Measurements from ENCODE around the gene IL1R1.

The IL1R1 gene

DNA sequence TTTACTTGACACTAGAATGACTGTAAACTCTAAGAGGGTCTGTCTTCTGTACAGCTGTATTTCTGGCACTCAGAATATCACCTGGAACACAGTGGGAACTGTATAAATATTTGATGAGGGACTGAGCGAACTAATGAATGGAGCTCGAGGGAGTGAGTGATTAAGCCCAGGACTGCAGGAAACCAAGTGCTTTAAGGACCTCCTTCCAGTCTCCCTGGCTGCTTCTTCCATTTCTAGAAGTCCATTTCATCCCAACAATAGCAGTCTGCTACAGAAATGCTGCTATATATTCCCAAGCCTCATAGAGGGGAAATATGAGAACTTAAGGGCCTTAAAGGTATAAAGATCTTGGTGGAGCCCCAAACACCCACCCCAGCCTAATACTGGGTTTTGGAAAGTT is 41.5 kb downstream of the IL1R1 start:
- H3K36me3 Mint-ChIP-seq (ENCODE audit: low read depth): peaks cover 3% of the 10 kb centered on the region
- no peak overlapping the region for H3K27ac Mint-ChIP-seq
- ATAC-seq (no peak), DNase-seq (no peak)
- peaks cover 37% of the 10 kb centered on the region for H3K27me3 Mint-ChIP-seq
- peaks cover 7% of the 10 kb centered on the region for H3K9me3 Mint-ChIP-seq
- peaks cover 23% of the 10 kb centered on the region for H3K4me1 Mint-ChIP-seq
- no peak overlapping the region for H3K4me3 Mint-ChIP-seq

DNA sequence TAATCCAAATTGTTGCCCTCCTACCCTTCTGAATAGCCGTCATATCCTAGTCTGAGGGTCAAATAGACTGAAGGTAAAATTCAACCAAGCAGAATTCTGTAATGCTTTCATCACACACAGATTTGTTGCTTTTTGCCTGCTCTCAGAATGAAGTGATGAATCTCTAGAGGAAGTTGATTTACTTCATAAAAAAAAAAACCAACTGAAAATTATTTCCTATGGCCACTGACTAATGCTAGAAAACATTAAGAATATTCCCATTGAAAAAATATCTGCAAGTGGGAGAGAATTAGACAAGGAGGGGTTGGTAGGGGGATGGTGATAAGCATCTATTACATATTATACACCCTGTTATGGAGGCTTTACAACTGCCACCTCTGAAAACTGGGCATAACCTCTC is 42.0 kb downstream of the IL1R1 start:
- no peak overlapping the region for H3K4me3 Mint-ChIP-seq
- peaks cover 37% of the 10 kb centered on the region for H3K27me3 Mint-ChIP-seq
- no peak for ATAC-seq
- H3K4me1 Mint-ChIP-seq: peaks cover 23% of the 10 kb centered on the region
- peaks cover 7% of the 10 kb centered on the region for H3K9me3 Mint-ChIP-seq
- DNase-seq: no peak
- H3K36me3 Mint-ChIP-seq (ENCODE audit: low read depth): peaks cover 3% of the 10 kb centered on the region
- no peak overlapping the region for H3K27ac Mint-ChIP-seq

DNA sequence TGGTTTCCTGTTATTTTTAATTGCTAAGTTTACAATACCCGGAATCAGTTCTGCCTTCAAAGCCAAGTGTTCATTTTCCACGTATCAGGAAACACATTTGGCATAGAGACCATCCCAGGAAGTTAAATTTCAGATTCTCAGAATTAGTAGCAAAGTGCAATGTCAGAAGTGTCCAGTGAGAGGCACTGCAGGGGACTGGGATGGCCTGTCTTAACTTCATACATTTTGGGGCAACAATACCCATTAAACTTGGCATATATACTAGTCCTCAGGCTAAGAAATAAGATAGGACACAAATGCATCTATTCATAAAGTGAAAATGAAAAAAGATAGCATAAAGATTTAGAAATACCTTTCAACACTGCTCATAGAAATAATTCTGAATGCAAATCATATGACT is 42.8 kb downstream of the IL1R1 start:
- no peak for ATAC-seq
- no peak overlapping the region for H3K4me3 Mint-ChIP-seq
- peaks cover 7% of the 10 kb centered on the region for H3K9me3 Mint-ChIP-seq
- no peak overlapping the region for H3K27ac Mint-ChIP-seq
- peaks cover 23% of the 10 kb centered on the region for H3K4me1 Mint-ChIP-seq
- H3K36me3 Mint-ChIP-seq (ENCODE audit: low read depth): peaks cover 3% of the 10 kb centered on the region
- no peak for DNase-seq
- peaks cover 39% of the 10 kb centered on the region for H3K27me3 Mint-ChIP-seq

GRCh38 chr2:102186791-102187495 is 44.4 kb downstream of the IL1R1 start, which contains the start of gene IL1RL2:
Gene IL1RL2 (plus strand): TSS chr2:102187023. CDS start chr2:102187868, 845 bp downstream.
- ATAC-seq: peak; percentile 37
- Mint-ChIP-seq H3K4me1 (peaks cover 23% of the 10 kb centered on the region), H3K36me3 (ENCODE audit: low read depth) (peaks cover 3% of the 10 kb centered on the region), H3K27ac (peak within 1 kb of the TSS; percentile 82), H3K4me3 (peak within 1 kb of the TSS; percentile 63), H3K9me3 (peaks cover 7% of the 10 kb centered on the region), H3K27me3 (peaks cover 34% of the 10 kb centered on the region)
- peak; percentile 16 for DNase-seq

GRCh38 chr2:102187496-102188150 is 45.1 kb downstream of the IL1R1 start:
- Mint-ChIP-seq H3K4me1 (peaks cover 23% of the 10 kb centered on the region), H3K36me3 (ENCODE audit: low read depth) (peaks cover 3% of the 10 kb centered on the region), H3K27ac (peak overlapping the region; percentile 82), H3K4me3 (peak overlapping the region; percentile 63), H3K27me3 (peaks cover 34% of the 10 kb centered on the region), H3K9me3 (peaks cover 7% of the 10 kb centered on the region)
- DNase-seq (peak; percentile 52), ATAC-seq (peak; percentile 83)

DNA sequence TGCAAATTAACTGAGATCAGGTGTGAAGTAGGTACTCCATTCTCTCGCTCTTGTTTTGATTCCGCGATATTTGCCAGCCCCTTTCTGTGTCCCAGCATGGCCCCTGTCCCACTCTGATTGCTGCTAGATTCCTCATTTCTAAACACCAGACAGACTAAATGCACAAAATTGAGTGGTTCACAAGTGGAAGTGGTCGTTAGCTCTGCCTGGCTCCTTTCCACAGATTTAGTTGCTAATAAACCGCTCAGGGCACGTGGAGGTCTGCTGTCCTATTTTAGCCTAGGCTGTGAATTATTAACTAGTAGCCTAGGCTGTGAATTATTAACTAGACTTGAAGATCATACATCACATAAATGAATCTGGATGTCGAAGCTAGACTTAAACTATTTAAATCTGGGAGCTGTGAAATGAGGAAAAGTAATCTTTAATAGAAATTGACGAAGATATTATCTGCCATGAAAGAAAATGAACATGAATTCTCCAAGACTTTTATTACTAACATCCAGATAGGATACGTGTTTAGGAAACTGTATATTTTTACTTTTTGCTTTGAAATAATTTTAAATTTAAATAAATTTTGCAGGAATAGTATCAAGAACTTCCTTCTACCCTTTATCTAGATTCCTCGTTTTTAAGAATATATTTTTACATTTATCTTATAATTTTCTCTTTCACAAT is 48.0 kb downstream of the IL1R1 start:
- no peak for DNase-seq
- peaks cover 19% of the 10 kb centered on the region for H3K4me1 Mint-ChIP-seq
- peaks cover 7% of the 10 kb centered on the region for H3K9me3 Mint-ChIP-seq
- no peak for ATAC-seq
- peaks cover 3% of the 10 kb centered on the region for H3K36me3 Mint-ChIP-seq (ENCODE audit: low read depth)
- no peak overlapping the region for H3K4me3 Mint-ChIP-seq
- H3K27ac Mint-ChIP-seq: no peak overlapping the region
- H3K27me3 Mint-ChIP-seq: peaks cover 39% of the 10 kb centered on the region

DNA sequence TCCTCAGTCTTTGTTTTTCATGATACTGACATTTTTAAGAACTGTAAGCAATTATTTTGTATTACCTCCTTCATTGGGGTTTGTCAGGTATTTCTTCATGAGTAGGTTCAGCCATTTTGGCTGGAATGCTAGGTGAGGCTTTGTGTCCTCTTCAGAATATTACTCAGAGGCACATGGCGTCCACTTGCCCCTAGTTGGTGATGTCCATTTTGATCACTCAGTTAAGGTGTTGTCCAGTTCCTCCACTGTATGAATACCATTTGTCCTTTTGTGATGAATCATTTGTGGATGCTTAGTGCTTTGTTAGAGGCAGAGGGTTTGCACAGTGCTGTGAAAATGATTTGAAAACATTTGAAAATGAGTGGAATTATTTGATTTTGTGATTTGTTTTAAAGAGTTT is 49.0 kb downstream of the IL1R1 start:
- H3K27me3 Mint-ChIP-seq: peaks cover 33% of the 10 kb centered on the region
- H3K4me1 Mint-ChIP-seq: peaks cover 12% of the 10 kb centered on the region
- H3K4me3 Mint-ChIP-seq: no peak overlapping the region
- peaks cover 3% of the 10 kb centered on the region for H3K36me3 Mint-ChIP-seq (ENCODE audit: low read depth)
- no peak overlapping the region for H3K27ac Mint-ChIP-seq
- ATAC-seq: no peak
- H3K9me3 Mint-ChIP-seq: peaks cover 7% of the 10 kb centered on the region
- no peak for DNase-seq

- peaks cover 4% of the 10 kb centered on the region for H3K4me1 Mint-ChIP-seq
- no peaks in the 10 kb centered on the region for H3K36me3 Mint-ChIP-seq (ENCODE audit: low read depth)
- peaks cover 4% of the 10 kb centered on the region for H3K9me3 Mint-ChIP-seq
- peaks cover 26% of the 10 kb centered on the region for H3K27me3 Mint-ChIP-seq
- H3K27ac Mint-ChIP-seq: no peak overlapping the region
- H3K4me3 Mint-ChIP-seq: no peak overlapping the region
- DNase-seq (no peak), ATAC-seq (no peak)
Measured at GRCh38 chr2:102193074-102193473, 50.5 kb downstream of the IL1R1 start.

DNA sequence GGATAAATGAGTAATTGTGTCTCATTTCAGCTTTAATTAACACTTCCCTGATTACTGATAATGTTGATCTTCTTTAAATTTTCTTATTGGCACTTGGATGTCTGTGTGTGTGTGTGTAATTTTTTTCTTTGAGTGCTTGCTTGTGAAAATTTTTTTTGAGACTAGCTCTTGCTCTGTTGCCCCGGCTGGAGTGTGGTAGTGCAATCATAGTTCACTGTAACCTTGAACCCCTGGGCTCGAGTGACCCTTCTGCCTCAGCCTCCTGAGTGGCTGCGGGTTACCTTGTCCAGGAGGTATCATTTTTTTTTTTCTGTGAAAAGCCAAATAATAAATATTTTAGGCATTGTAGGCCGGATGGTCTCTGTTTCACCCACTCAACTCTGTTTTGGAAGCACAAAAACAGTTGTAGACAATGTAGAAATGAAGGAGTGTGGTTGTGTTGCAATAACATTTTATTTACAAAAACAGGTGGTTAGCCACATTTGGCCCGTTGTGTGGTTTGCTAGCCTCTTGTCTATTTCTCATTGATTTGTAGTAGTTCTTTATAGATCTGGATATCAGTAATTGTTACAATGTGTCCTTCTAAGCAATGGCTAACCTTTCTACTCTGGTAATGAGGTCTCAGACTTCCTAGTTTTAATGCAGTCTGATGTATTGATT is 52.2 kb downstream of the IL1R1 start:
- H3K27ac Mint-ChIP-seq: no peak overlapping the region
- no peaks in the 10 kb centered on the region for H3K9me3 Mint-ChIP-seq
- peaks cover 22% of the 10 kb centered on the region for H3K27me3 Mint-ChIP-seq
- peaks cover 3% of the 10 kb centered on the region for H3K4me1 Mint-ChIP-seq
- no peak for ATAC-seq
- no peaks in the 10 kb centered on the region for H3K36me3 Mint-ChIP-seq (ENCODE audit: low read depth)
- H3K4me3 Mint-ChIP-seq: no peak overlapping the region
- DNase-seq: no peak

DNA sequence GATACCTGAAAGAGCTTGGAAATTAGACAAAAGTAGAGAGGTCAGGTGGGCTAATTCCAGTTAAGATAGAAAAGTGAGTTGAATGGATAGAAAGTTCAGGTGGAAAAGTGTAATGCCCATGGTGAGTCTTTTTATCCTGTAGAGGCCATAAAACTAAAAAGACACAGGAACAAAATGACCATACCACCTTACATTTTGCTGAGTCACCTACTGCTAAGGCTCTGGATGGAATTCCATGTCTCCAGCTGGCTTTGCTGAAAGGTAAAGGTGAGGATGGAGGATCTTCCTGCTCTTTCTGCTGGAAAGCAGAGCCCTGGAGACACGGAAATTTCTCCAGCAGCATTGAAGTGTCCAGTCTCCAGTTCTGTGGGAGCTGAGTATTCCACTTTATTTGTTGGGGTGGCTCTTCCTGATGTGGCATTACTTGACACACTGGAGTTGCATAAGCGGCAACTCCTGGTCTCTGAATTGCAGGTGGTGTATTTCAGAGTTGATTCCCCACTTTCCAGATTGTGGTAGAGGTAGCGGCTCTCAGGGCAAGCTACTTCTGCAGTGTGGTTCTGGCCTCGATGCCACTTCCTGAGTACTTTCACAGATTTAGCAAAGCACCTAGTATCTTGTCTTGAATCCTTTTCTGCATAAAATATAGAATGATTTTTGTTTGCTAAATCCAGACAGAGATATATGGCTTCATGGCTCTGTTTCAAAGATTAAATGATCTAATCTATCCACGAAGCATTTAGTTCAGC is 55.0 kb downstream of the IL1R1 start:
- DNase-seq: no peak
- Mint-ChIP-seq H3K36me3 (ENCODE audit: low read depth) (no peaks in the 10 kb centered on the region), H3K27ac (no peak overlapping the region), H3K4me3 (no peak overlapping the region), H3K27me3 (peaks cover 17% of the 10 kb centered on the region), H3K9me3 (no peaks in the 10 kb centered on the region), H3K4me1 (peaks cover 3% of the 10 kb centered on the region)
- no peak for ATAC-seq

GRCh38 chr2:102200539-102200938 is 58.0 kb downstream of the IL1R1 start:
- no peak for ATAC-seq
- Mint-ChIP-seq H3K9me3 (peaks cover 20% of the 10 kb centered on the region), H3K4me1 (peaks cover 3% of the 10 kb centered on the region), H3K4me3 (no peak overlapping the region), H3K27ac (no peak overlapping the region), H3K27me3 (peaks cover 5% of the 10 kb centered on the region), H3K36me3 (ENCODE audit: low read depth) (no peaks in the 10 kb centered on the region)
- DNase-seq: no peak

GRCh38 chr2:102204638-102205037 is 62.1 kb downstream of the IL1R1 start:
- Mint-ChIP-seq H3K36me3 (ENCODE audit: low read depth) (no peaks in the 10 kb centered on the region), H3K4me3 (no peak overlapping the region), H3K9me3 (peaks cover 24% of the 10 kb centered on the region), H3K27ac (no peak overlapping the region), H3K4me1 (no peaks in the 10 kb centered on the region), H3K27me3 (peaks cover 2% of the 10 kb centered on the region)
- DNase-seq (no peak), ATAC-seq (no peak)

DNA sequence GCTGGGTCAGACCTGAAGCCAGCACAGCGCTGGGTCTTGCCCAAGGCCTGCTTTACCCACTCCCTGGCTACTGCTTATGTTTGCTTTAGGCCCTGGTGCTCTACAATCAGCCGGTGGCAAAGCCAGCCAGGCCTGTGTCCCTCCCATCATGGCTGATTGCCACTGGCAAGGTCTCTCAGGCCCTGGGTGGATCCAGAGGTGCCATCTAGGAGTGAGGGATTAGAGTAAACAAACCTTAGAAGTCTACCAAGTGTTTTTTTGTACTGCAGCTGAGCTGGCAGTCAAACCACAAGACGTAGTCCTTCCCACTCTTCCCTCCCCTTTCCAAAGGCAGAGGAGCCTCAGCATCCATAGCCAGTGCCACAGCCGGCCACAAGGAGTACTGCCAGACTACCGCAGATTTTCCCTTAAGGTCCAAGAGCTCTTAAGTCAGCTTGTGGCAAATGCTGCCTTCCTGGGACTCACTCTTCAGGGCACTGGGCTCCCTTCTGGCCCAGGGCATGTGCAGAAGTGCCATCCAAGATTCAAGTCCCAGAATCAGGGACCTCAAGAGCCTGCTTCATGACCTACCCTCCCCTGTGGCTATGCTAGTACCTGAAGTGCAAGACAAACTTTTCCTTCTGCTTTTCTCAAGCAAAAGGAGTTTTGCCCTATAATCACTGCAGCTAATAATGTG is 64.3 kb downstream of the IL1R1 start:
- H3K27ac Mint-ChIP-seq: no peak overlapping the region
- no peaks in the 10 kb centered on the region for H3K27me3 Mint-ChIP-seq
- H3K9me3 Mint-ChIP-seq: peaks cover 24% of the 10 kb centered on the region
- no peaks in the 10 kb centered on the region for H3K36me3 Mint-ChIP-seq (ENCODE audit: low read depth)
- DNase-seq (no peak), ATAC-seq (no peak)
- H3K4me3 Mint-ChIP-seq: no peak overlapping the region
- H3K4me1 Mint-ChIP-seq: no peaks in the 10 kb centered on the region

DNA sequence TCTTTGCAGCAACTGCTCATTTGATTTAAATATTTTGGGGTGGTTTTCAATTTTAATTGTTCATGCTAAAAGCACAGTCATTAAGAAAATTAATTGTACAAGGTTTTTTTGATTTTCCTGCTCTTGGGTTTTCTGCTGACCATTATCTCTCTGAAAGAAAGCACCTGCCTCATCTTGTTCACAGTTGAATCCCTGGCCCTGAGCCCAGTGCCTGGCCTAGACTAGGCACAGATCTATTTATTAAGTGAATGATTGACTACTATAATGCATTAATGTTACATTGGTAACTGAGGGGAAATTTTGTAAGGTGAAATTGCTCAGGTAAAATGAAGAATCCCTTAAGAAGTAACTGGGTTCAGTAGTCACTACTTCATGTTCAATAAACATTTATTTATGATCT is 66.2 kb downstream of the IL1R1 start:
- Mint-ChIP-seq H3K27ac (no peak overlapping the region), H3K27me3 (no peaks in the 10 kb centered on the region), H3K36me3 (ENCODE audit: low read depth) (no peaks in the 10 kb centered on the region), H3K9me3 (peaks cover 21% of the 10 kb centered on the region), H3K4me3 (no peak overlapping the region), H3K4me1 (no peaks in the 10 kb centered on the region)
- no peak for DNase-seq
- no peak for ATAC-seq
